Naive thymus-derived CD8-positive, alpha-beta T cell (primary cell): Measurements from ENCODE around the gene CAMTA1. TPM values are rescaled to one million over a fixed set of nuclear protein-coding genes. Genes with fewer than 3 reads are reported as not detected.

Source experiments
- ATAC-seq, 2 donors: fragments of 150-1000 bp; cut with Tn5 transposase in 1 of 2; sonication (Bioruptor Pico), chemical (Tn5 transposase) in 1 of 2; 1 replicate in 1 of 2; 2 replicates in 1 of 2; pipeline ENCODE4 v1.10.0; 2021; ENCODE audit warnings: mild to moderate bottlenecking in 2 of 2, moderate library complexity in 2 of 2
- POLR2A ChIA-PET: fragments of 350-600 bp; sonication (Branson Sonifier 250); formaldehyde crosslinking; loops from one replicate; lab custom pipeline; 2021; ENCODE audit warnings: antibody characterized with exemption; lab: Charles Lee
- DNase-seq, 10 donors: peaks; one replicate each; pipeline versions ENCODE4 v3.0.0 to v3.0.0-alpha.2; 2020 to 2022
- H3K27ac Mint-ChIP-seq, 10 donors: one replicate each; pipeline ENCODE4 v1.8.0; 2020 to 2022; ENCODE audit warnings: mild to moderate bottlenecking in 10 of 10, mixed read lengths in 10 of 10, moderate library complexity in 4 of 10, inconsistent platforms in 1 of 10
- H3K27me3 Mint-ChIP-seq, 5 donors: one replicate each; pipeline ENCODE4 v1.8.0; 2021 to 2022; ENCODE audit warnings: mixed read lengths in 5 of 5
- H3K36me3 Mint-ChIP-seq, 3 donors: one replicate each; pipeline ENCODE4 v1.8.0; 2020 to 2022; ENCODE audit warnings: mixed read lengths in 3 of 3, mild to moderate bottlenecking in 2 of 3, inconsistent platforms in 1 of 3
- H3K4me1 Mint-ChIP-seq, 4 donors: one replicate each; pipeline ENCODE4 v1.8.0; 2021 to 2022; ENCODE audit warnings: mixed read lengths in 4 of 4
- H3K4me3 Mint-ChIP-seq, 10 donors: one replicate each; pipeline ENCODE4 v1.8.0; 2020 to 2022; ENCODE audit warnings: mild to moderate bottlenecking in 10 of 10, mixed read lengths in 10 of 10, moderate library complexity in 6 of 10, inconsistent platforms in 1 of 10
- H3K9me3 Mint-ChIP-seq, 9 donors: one replicate each; pipeline ENCODE4 v1.8.0; 2020 to 2022; ENCODE audit warnings: mixed read lengths in 9 of 9, mild to moderate bottlenecking in 3 of 9, inconsistent platforms in 1 of 9, moderate library complexity in 1 of 9
- polyA plus RNA-seq, 3 donors: library from polyadenylated mRNA; unstranded; fragments of 300-500 nt; fragmentation: Illumina TruSeq; gene quantifications; one replicate each; pipeline ENCODE4 v1.2.3, GENCODE V29; 2021
- total RNA-seq, 8 experiments: library from RNA in 2 of 8; stranded (reverse) in 2 of 8; gene quantifications; one replicate each; pipeline ENCODE4 v1.2.3 and lab custom pipeline; 2021 to 2026

The CAMTA1 gene
- total and polyA plus RNA-seq, 5 experiments from 2014 or later = 32.6 to 78.3 (median 47.3) TPM

DNA sequence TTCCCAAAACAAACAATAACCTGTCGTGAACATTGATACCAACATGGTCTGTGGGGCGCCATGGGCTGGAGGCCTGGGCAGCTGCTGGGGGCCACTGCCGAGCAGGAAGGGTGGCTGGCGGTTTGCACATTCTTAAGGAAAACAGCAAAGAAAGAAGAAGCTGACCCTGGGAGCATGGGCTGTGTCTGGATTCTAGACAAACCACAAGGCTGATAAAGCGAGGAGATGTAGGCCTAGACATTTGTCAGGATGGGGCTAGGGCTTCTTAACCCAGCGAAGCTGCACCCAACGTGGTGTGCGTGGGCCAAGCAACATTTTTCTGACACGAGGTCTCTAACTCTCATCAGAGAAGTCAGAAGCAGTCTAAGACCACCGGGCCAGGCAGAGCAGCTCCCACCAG is 663.7 kb downstream of the CAMTA1 start:
- POLR2A ChIA-PET = no interaction called here
- Mint-ChIP-seq H3K36me3 (no peaks in the 10 kb centered on the region), H3K4me3 (no peak overlapping the region), H3K27ac (no peak overlapping the region), H3K9me3 (no peaks in the 10 kb centered on the region), H3K27me3 (no peaks in the 10 kb centered on the region), H3K4me1 (peaks cover 0 to 2% (median 0%) of the 10 kb centered on the region in 4 donors)
- DNase-seq = no peak
- ATAC-seq = no peak

DNA sequence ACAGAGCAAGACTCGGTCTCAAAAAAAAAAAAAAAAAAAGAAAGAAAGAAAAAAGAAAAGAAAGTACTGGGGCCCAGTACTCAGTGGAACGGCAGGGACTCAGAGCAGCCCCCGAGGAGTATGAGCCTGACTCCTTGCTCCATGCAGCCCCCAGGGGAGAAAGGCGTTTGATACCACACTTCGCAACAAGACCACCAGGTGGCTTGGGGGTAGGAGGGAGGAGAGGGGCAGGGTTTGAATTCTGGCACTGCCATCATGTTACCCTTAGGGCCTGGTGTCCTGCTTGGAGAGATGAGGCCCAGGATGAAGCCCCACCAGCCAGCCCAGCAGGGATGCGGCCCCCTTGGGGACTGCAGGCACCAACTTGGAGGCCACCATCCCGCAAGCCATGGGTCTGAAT is 664.5 kb downstream of the CAMTA1 start:
- H3K27me3 Mint-ChIP-seq = no peaks in the 10 kb centered on the region
- H3K36me3 Mint-ChIP-seq = no peaks in the 10 kb centered on the region
- H3K4me1 Mint-ChIP-seq = no peaks in the 10 kb centered on the region
- H3K27ac Mint-ChIP-seq = no peak overlapping the region
- POLR2A ChIA-PET = no interaction called here
- no peak overlapping the region for H3K4me3 Mint-ChIP-seq
- no peak for ATAC-seq
- H3K9me3 Mint-ChIP-seq = no peaks in the 10 kb centered on the region
- no peak for DNase-seq

DNA sequence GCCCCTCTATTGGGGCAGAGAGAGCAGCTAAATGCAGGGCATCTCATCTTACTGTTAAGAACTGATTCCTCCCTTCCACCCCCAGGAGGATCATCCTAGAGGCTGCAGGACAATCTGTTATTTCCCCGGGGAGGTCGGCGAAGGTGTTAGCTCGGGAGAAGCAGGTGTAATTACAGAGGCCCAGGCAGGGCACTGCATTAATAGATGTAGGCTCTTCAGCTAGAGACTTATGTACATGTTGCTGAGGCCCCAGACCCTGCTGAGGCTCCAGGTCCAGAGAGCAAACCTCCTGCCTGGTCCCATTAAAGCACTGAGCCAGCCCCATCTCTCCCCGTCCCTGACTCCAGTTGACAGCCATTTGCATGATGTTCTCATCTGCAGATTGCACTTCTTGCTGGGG is 665.6 kb downstream of the CAMTA1 start:
- H3K4me3 Mint-ChIP-seq = no peak overlapping the region
- no peaks in the 10 kb centered on the region for H3K4me1 Mint-ChIP-seq
- POLR2A ChIA-PET = no interaction called here
- no peak overlapping the region for H3K27ac Mint-ChIP-seq
- H3K27me3 Mint-ChIP-seq = no peaks in the 10 kb centered on the region
- no peak for DNase-seq
- H3K9me3 Mint-ChIP-seq = no peaks in the 10 kb centered on the region
- no peak for ATAC-seq
- H3K36me3 Mint-ChIP-seq = no peaks in the 10 kb centered on the region

DNA sequence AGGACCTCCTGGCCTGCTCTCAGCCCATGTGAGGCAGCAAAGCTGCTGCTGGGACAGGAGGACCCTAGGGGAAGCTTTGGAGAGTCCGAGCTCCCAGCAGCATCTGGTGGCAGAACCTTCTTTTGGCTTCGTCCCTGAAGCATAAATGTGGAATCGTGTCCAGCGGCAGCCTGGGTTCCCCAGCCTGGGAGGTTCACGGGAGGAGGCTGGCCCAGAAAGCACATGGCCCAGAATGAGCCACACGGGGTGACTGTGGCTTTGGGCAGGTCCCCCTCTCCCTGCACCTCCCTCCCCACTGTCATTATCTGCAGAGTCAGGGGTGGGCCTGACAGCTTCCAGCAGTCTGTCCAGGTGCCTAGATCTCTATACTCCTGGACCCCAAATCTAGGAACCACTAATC is 667.8 kb downstream of the CAMTA1 start:
- Mint-ChIP-seq H3K4me3 (no peak overlapping the region), H3K9me3 (no peaks in the 10 kb centered on the region), H3K27ac (no peak overlapping the region), H3K36me3 (no peaks in the 10 kb centered on the region), H3K4me1 (peaks cover 0 to 5% (median under 1%) of the 10 kb centered on the region in 4 donors), H3K27me3 (peaks cover 0 to 5% (median 1%) of the 10 kb centered on the region in 5 donors)
- ATAC-seq (no peak), DNase-seq (no peak)
- POLR2A ChIA-PET = no interaction called here

DNA sequence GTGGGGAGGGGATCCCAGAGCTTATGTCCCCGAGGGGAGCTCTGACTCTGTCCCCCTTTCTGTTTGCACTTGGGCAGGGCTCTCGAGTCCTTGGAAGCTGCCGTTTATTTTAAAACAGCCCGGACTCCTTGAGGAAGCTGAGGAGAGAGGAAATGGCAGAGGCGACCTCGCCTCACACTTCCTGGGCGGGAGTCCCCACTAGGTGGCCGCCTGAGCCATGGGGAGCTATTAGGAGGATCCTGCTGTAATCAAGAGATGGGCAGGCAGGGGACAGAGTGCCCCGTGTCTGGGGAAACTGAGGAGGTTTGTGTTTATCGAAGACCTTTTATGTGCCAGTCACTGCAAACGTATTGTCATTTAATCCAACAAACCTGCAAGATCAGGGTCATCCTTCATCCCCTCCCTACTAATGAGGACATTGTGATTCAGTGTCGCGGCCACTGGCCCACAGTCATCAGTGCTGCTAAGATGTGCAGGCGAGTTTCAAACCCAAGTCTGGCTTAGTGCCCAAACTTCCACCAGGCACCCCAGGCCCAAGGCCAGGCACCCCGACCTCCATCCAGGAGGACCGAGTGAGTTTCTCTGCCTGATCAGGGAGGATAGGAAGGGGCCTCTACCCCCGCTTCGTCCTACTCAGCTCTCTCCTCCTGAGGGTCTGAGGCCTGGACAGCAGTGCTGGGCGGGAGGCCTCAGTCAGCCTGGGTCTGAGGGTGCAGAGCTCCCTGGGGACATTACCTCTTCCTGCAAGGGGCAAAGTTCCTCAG is 669.0 kb downstream of the CAMTA1 start:
- POLR2A ChIA-PET = no interaction called here
- Mint-ChIP-seq H3K27ac (no peak overlapping the region), H3K9me3 (no peaks in the 10 kb centered on the region), H3K36me3 (no peaks in the 10 kb centered on the region), H3K4me1 (peaks cover 0 to 8% (median 1%) of the 10 kb centered on the region in 4 donors), H3K27me3 (peaks cover 0 to 9% (median 3%) of the 10 kb centered on the region in 5 donors), H3K4me3 (no peak overlapping the region)
- ATAC-seq (no peak), DNase-seq (no peak)

DNA sequence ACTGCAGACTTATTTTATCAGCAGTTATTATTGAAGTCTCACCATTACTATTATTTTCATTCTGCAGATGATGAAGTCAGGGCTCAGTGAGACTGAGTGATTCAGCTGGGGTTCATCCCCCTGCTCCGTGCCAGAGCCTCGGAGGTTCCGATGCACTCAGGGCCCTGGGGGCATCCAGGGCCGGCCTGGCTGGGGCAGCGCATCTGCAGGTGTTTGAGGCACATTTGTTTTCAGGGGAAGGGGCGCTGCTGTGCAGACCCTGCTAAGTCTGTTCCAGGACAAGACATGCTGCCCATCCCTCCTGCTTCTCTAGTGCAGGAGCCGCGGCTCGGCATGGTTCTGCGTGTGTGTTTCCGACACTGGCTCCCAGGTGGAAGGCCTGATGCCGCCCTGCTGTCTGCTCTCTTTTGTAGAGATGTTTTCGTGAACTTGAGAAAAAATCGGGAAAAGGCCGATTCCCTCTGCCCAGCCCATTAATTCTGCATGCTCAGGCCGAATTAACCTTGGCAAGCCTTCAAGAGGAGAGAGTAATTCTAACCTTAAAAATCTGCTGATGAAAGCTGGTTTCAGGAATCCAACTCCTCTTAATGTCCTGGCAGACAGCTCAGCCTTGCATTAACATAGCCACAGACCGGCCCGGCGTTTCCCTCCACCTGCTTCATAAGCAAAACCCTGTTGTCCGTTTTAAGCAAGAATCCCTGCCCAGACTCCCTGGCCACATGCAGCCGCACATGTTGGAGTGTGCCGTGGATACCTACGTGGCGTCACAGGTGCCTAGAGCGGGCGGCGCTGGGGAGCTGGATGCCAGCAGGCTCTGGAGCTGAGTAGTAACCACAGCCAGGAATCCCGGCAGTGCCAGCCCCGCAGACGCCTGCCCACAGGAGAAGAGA is 669.9 kb downstream of the CAMTA1 start:
- peaks cover 0 to 8% (median 1%) of the 10 kb centered on the region in 4 donors for H3K4me1 Mint-ChIP-seq
- POLR2A ChIA-PET = no interaction called here
- H3K4me3 Mint-ChIP-seq = no peak overlapping the region
- DNase-seq = no peak
- no peaks in the 10 kb centered on the region for H3K36me3 Mint-ChIP-seq
- no peaks in the 10 kb centered on the region for H3K9me3 Mint-ChIP-seq
- H3K27ac Mint-ChIP-seq = no peak overlapping the region
- H3K27me3 Mint-ChIP-seq = peaks cover 0 to 10% (median 5%) of the 10 kb centered on the region in 5 donors
- no peak for ATAC-seq

DNA sequence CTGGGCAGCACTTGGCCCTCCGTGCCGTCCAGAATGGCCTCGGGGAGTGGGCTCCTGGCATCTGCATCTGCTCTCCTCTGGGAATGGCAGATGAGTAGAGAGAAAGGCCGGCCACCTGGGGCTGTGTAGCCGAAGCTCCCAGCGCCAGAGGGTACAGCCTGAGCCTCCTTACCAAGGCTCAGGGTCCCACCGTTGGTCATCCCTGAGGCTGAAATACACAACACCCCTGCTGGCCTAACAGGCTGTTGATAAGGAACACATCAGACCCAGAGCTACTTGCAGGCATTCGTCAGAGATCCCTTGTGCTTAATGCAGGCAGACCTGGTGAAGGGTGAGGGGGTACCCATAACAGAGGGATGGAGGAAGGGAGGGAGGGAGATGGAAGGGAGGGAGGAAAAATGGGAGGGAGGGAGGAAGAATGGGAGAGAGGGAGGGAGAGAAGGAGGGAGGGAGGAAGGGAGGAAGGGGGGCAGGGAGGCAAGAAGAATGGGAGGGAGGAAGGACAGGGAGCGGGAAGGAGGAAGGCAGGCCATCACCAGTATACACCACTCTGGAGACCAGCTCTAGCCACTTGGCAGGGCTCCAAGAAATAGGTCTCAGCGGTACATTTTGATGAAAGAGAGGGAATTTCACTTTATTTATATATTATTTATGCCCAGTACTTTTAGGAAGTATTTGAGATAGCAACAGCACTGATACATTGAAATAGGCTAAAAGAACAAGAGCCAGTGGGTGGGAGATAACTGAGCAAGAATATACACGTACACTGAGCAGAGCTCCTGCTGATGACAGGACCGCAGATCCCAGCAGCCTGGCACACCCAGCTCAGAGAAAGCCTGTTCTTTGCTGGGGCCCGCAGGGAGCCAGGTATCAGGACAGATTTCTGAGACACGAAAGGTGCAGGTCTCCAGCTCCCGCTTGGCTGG is 670.8 kb downstream of the CAMTA1 start:
- Mint-ChIP-seq H3K9me3 (no peaks in the 10 kb centered on the region), H3K27ac (no peak overlapping the region), H3K27me3 (peaks cover 0 to 18% (median 6%) of the 10 kb centered on the region in 5 donors), H3K36me3 (no peaks in the 10 kb centered on the region), H3K4me1 (peaks cover 0 to 8% (median 1%) of the 10 kb centered on the region in 4 donors), H3K4me3 (no peak overlapping the region)
- POLR2A ChIA-PET = no interaction called here
- DNase-seq = no peak
- no peak for ATAC-seq

DNA sequence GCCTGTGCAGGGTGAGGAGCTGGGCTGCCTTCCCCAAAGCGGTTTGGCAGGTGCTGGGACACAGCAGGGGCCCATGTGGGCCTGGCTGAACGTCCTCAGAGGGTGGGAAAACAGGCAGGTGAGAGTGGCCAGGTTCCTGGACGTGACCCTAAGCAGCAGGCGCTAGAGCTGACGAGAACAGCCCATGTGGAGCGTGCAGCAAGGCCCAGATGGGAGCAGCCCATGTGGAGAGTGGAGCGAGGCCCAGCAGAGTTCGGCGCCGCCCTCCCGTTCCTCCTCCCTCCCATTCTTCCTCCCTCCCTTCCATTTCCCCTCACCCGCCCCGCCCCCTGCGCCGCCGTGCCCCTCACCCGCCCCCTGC is 671.4 kb downstream of the CAMTA1 start:
- Mint-ChIP-seq H3K4me3 (no peak overlapping the region), H3K27ac (no peak overlapping the region), H3K27me3 (peaks cover 0 to 18% (median 6%) of the 10 kb centered on the region in 5 donors), H3K4me1 (peaks cover 0 to 8% (median 1%) of the 10 kb centered on the region in 4 donors), H3K9me3 (no peaks in the 10 kb centered on the region), H3K36me3 (no peaks in the 10 kb centered on the region)
- DNase-seq = no peak
- no peak for ATAC-seq
- POLR2A ChIA-PET = no interaction called here

DNA sequence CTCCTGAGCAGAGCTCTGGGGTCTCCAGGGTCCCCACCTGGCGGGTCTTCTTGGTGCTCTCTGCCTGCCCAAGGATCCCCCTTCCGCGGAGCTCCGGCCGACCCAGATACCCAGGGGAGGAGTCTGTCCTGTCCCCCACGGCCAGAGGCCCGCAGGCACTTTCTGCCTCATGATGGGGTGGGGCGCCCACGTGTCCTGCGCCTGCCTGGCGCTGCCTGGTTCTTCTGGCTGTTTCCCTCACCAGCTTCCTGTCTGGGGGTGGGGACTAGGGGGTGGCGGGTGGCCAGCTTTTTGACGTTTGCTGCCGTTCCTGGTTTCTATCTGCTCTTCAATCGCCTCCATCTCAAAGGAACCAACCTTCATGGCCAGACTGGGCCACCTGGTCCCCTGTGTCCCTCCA is 672.6 kb downstream of the CAMTA1 start:
- H3K36me3 Mint-ChIP-seq = no peaks in the 10 kb centered on the region
- no peak for DNase-seq
- H3K27me3 Mint-ChIP-seq = peaks cover 0 to 18% (median 6%) of the 10 kb centered on the region in 5 donors
- no peaks in the 10 kb centered on the region for H3K9me3 Mint-ChIP-seq
- peaks cover 0 to 8% (median 1%) of the 10 kb centered on the region in 4 donors for H3K4me1 Mint-ChIP-seq
- H3K27ac Mint-ChIP-seq = no peak overlapping the region
- POLR2A ChIA-PET = no interaction called here
- no peak overlapping the region for H3K4me3 Mint-ChIP-seq
- no peak for ATAC-seq

DNA sequence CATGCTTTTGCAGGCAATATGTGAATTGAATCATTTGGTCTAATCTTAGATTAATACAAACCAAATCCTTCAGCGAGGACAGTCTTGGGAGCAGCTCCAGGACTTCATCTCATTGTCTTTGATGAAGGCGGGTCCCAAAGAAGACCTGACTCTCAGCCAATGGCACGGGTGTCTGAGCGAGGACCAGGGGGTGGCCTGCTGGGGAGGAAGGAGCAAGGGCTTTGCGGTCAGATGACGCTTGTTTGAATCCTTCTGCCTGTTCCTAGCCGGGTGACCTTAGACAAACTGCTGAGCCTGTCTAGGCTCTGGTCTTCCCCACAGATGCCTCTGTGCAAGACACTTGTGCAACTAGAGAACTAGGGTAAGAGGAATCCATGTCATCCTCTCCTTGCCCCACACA is 673.7 kb downstream of the CAMTA1 start:
- POLR2A ChIA-PET = no interaction called here
- Mint-ChIP-seq H3K4me1 (peaks cover 0 to 8% (median 2%) of the 10 kb centered on the region in 4 donors), H3K9me3 (no peaks in the 10 kb centered on the region), H3K27me3 (peaks cover 0 to 18% (median 8%) of the 10 kb centered on the region in 5 donors), H3K36me3 (no peaks in the 10 kb centered on the region), H3K27ac (no peak overlapping the region), H3K4me3 (no peak overlapping the region)
- no peak for ATAC-seq
- DNase-seq = no peak

DNA sequence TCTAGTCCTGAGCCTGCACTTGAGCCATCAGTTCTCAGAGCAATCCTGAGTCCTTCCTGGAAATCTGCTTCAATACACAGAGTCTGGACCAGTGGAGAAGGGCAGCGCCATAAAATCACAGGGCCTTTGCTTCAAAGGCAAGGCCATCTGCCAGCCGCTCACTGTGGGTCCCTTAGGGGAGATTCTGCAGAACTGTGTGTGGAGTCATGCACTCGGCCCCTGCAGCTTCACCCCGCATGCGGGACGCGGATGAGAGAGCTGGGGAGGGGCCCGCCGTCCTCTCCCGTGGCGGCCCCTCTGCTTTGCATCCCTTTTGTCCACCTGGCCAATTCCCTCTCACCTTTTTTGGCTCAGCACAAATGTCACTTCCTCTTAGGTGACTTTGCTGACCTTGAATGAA is 674.7 kb downstream of the CAMTA1 start:
- no peak overlapping the region for H3K4me3 Mint-ChIP-seq
- no peak overlapping the region for H3K27ac Mint-ChIP-seq
- peaks cover 0 to 8% (median 2%) of the 10 kb centered on the region in 4 donors for H3K4me1 Mint-ChIP-seq
- H3K36me3 Mint-ChIP-seq = no peaks in the 10 kb centered on the region
- peaks cover 0 to 18% (median 8%) of the 10 kb centered on the region in 5 donors for H3K27me3 Mint-ChIP-seq
- ATAC-seq = no peak
- H3K9me3 Mint-ChIP-seq = no peaks in the 10 kb centered on the region
- DNase-seq = no peak
- POLR2A ChIA-PET = no interaction called here

DNA sequence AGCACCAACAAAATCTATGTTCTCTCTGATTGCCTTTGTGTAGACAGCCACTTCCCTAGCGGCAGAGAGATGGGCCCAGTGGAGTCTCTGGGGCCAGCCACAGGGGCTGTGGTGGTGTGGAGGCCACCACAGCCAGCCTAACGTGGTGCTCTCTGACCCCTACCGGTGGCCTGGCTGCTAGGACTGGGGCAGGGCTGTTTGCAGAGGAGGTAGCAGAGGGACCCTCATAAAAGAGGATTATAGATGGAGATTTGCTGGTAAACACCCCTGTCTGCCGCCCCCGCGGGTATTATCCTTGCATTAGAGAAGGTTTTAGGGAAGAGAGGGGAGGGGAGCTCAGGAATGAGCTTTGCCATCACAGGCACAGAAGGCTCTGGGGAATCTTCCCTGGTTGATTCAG is 675.6 kb downstream of the CAMTA1 start:
- Mint-ChIP-seq H3K9me3 (no peaks in the 10 kb centered on the region), H3K27me3 (peaks cover 0 to 18% (median 8%) of the 10 kb centered on the region in 5 donors), H3K27ac (no peak overlapping the region), H3K4me1 (peaks cover 0 to 8% (median 2%) of the 10 kb centered on the region in 4 donors), H3K36me3 (no peaks in the 10 kb centered on the region), H3K4me3 (no peak overlapping the region)
- POLR2A ChIA-PET = no interaction called here
- no peak for DNase-seq
- ATAC-seq = no peak
